ENCODE results near the gene NAGPA. TPM values are rescaled to one million over a fixed set of nuclear protein-coding genes. Genes with fewer than 3 reads are reported as not detected.

Gene NAGPA
- total RNA-seq, 1 experiment from 2014 or later: 13.1 TPM

Other genes with a start within 250 kb of the NAGPA start
- gene SEPTIN12, start 245.6 kb downstream of the NAGPA start, total RNA-seq (2014; rRNA removed; shearing (Covaris generic)): not detected in 2 replicates
- gene SMIM22, start 238.6 kb downstream of the NAGPA start, total RNA-seq (2014; rRNA removed; shearing (Covaris generic)): not detected in 2 replicates
- 7.6 and 8.3 TPM in 2 replicates for gene ROGDI, start 231.3 kb downstream of the NAGPA start, total RNA-seq (2014; rRNA removed; shearing (Covaris generic))
- 23.7 and 25.7 TPM in 2 replicates for gene GLYR1, start 186.6 kb downstream of the NAGPA start, total RNA-seq (2014; rRNA removed; shearing (Covaris generic))
- gene UBN1, start 186.5 kb downstream of the NAGPA start, total RNA-seq (2014; rRNA removed; shearing (Covaris generic)): 19.9 and 21.7 TPM in 2 replicates
- 0.06 and 0.27 TPM in 2 replicates for gene PPL, start 96.8 kb downstream of the NAGPA start, total RNA-seq (2014; rRNA removed; shearing (Covaris generic))
- 0.40 TPM in 1 of 2 replicates, not detected in the other for gene SEC14L5, start 75.6 kb downstream of the NAGPA start, total RNA-seq (2014; rRNA removed; shearing (Covaris generic))
- gene C16orf89, start 32.0 kb upstream of the NAGPA start, total RNA-seq (2014; rRNA removed; shearing (Covaris generic)): not detected in 2 replicates
- 15.1 and 20.3 TPM in 2 replicates for gene ALG1, start 37.9 kb upstream of the NAGPA start, total RNA-seq (2014; rRNA removed; shearing (Covaris generic))
- 14.1 and 16.7 TPM in 2 replicates for gene EEF2KMT, start 63.9 kb upstream of the NAGPA start, total RNA-seq (2014; rRNA removed; shearing (Covaris generic))

All from Daoy (cell line).